Measurements from ENCODE around the gene LIMS2. TPM values are rescaled to one million over a fixed set of nuclear protein-coding genes. Genes with fewer than 3 reads are reported as not detected.

Gene LIMS2
- total RNA-seq, 1 donor = 28.9 TPM

- no peak for DNase-seq (ENCODE audit: low read depth)
- TF ChIP-seq, protein P1, sequence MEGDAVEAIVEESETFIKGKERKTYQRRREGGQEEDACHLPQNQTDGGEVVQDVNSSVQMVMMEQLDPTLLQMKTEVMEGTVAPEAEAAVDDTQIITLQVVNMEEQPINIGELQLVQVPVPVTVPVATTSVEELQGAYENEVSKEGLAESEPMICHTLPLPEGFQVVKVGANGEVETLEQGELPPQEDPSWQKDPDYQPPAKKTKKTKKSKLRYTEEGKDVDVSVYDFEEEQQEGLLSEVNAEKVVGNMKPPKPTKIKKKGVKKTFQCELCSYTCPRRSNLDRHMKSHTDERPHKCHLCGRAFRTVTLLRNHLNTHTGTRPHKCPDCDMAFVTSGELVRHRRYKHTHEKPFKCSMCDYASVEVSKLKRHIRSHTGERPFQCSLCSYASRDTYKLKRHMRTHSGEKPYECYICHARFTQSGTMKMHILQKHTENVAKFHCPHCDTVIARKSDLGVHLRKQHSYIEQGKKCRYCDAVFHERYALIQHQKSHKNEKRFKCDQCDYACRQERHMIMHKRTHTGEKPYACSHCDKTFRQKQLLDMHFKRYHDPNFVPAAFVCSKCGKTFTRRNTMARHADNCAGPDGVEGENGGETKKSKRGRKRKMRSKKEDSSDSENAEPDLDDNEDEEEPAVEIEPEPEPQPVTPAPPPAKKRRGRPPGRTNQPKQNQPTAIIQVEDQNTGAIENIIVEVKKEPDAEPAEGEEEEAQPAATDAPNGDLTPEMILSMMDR (IDR thresholded peaks at IDR 0.05; ENCODE audit: insufficient read depth, low read depth, low read length) = peak; percentile 28
- no peak overlapping the region for H3K4me3 ChIP-seq (ENCODE audit: low read depth, low read length)
Observed at GRCh38 chr2:127640082-127641072, 35.0 kb downstream of the LIMS2 start.

GRCh38 chr2:127639111-127639474 lies 36.2 kb downstream of the LIMS2 start:
- H3K4me3 ChIP-seq (ENCODE audit: low read depth, low read length) = no peak overlapping the region
- DNase-seq (ENCODE audit: low read depth) = no peak
- TF ChIP-seq, protein P1 (IDR thresholded peaks at IDR 0.05; ENCODE audit: insufficient read depth, low read depth, low read length) = no peak

DNA sequence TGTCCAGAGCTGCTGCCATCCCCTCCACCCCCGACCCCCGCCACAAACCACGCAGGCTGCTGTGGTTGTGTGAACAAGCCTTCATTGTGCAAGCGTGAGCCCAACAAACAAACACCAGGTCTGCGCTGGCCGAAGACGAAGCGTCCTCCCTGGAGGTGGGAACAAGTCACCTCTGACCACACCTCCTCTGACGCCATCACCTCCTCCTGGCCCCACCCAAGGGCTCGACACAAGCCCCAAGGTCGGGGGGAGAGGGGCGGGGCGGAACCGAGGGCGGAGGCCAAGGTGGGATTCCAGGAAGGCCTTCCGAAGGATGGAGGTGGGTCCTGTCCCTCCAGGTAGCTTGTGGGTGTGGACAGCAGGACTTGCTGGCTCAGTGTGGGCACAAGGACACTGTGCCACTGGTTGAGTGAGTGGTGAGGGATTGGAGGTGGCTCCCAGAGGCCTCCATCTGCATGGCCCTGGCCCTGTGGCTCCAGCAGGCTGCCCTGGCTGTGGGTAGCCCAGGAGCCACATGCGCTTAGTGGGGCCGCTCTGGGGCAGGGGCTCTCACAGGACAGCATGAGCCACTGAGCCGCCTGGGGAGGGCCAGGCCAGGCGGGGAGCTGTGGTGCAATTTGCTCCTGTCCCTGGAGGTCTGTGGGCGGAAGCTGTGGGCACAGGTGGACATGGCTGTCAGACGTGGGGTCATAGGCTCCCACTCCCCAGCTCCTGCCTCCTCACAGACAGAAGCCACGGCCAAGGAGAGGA lies 36.8 kb downstream of the LIMS2 start:
- TF ChIP-seq, protein P1 (IDR thresholded peaks at IDR 0.05; ENCODE audit: insufficient read depth, low read depth, low read length) = no peak
- no peak overlapping the region for H3K4me3 ChIP-seq (ENCODE audit: low read depth, low read length)
- DNase-seq (ENCODE audit: low read depth) = no peak

- peak; percentile 73 for DNase-seq (ENCODE audit: low read depth)
- TF ChIP-seq, protein P1 (IDR thresholded peaks at IDR 0.05; ENCODE audit: insufficient read depth, low read depth, low read length) = no peak
- H3K4me3 ChIP-seq (ENCODE audit: low read depth, low read length) = no peak overlapping the region
Observed at GRCh38 chr2:127637725-127638252, 37.5 kb downstream of the LIMS2 start.

- TF ChIP-seq, protein P1 (IDR thresholded peaks at IDR 0.05; ENCODE audit: insufficient read depth, low read depth, low read length) = no peak
- no peak for DNase-seq (ENCODE audit: low read depth)
- H3K4me3 ChIP-seq (ENCODE audit: low read depth, low read length) = no peak overlapping the region
Observed at GRCh38 chr2:127637236-127637630, 38.1 kb downstream of the LIMS2 start.

DNA sequence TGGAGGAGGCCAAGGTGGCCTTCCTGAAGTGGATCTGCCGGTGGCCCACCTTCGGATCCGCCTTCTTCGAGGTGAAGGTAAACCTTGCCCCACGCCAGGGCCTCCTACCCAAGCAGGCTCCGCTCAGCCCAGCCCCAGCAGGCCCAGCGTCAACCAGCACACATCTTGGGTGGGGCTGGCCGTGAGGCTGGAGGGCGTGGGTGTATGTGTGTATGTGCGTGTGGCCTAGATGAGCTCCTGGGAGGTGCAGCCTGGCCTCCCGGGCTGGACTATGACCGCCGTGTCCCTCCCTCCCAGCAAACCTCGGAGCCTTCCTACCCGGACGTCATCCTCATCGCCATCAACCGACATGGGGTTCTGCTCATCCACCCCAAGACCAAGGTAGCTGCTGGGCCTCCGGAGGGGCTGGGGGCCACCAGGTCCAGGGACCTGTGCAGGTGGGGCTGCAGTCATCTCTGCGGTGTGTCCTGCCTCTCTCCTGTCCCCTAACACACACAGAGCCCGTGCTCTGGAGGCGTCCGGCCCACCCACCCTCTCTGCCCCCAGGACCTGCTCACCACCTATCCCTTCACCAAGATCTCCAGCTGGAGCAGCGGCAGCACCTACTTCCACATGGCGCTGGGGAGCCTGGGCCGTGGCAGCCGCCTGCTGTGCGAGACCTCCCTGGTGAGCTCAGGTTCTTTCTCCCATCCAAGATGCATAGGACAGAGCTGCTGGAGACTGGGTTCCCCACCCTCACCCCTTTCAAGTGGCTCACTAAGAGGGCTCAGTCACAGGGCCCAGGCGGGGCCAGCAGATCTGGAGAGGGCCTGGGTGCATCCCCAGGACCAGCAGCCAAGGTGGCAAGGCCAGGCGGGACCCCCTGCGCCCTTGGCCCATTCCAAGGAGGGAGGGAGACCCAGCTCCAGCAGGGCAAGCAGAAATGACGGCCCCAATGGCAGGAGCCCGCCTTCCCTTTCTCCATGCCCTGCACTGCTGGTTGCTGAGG lies 38.8 kb downstream of the LIMS2 start:
- TF ChIP-seq, protein P1 (IDR thresholded peaks at IDR 0.05; ENCODE audit: insufficient read depth, low read depth, low read length) = no peak
- no peak overlapping the region for H3K4me3 ChIP-seq (ENCODE audit: low read depth, low read length)
- no peak for DNase-seq (ENCODE audit: low read depth)

All from fibroblast of villous mesenchyme (primary cell).